GM23338 (cell line): ENCODE data around the gene ADAD2. TPM values are rescaled to one million over a fixed set of nuclear protein-coding genes. Genes with fewer than 3 reads are reported as not detected.

Experiments used
- ATAC-seq: fragments of 200-7000 bp; cut with Tn5 transposase; 3 replicates; pipeline ENCODE4 v1.9.1; 2020
- DNase-seq: peaks from one replicate; pipeline ENCODE4 v3.0.0-alpha.2; 2015; ENCODE audit warnings: low spot score
- H2AFZ ChIP-seq: fragments of 200-600 bp; sonication (generic); 2 replicates; pipeline ENCODE4 v1.8.0; 2016; ENCODE audit warnings: antibody characterized with exemption, mild to moderate bottlenecking, moderate library complexity
- H3F3A ChIP-seq: fragments of 200-600 bp; sonication (generic); replicated peaks from 2 replicates; pipeline ENCODE4 v1.8.0; 2017; ENCODE audit warnings: antibody characterized with exemption, mixed run types, low read depth
- H3K27ac ChIP-seq: fragments of 200-600 bp; sonication (generic); 2 replicates; pipeline ENCODE4 v1.6.1; 2016; ENCODE audit warnings: low read depth
- H3K27me3 ChIP-seq: fragments of 200-600 bp; sonication (generic); 2 replicates; pipeline ENCODE4 v1.8.0; 2016; ENCODE audit warnings: mild to moderate bottlenecking, mixed run types, moderate library complexity; ENCODE audit not compliant: insufficient read depth
- H3K36me3 ChIP-seq: fragments of 200-600 bp; sonication (generic); 2 replicates; pipeline ENCODE4 v1.8.0; 2016; ENCODE audit warnings: mild to moderate bottlenecking; ENCODE audit not compliant: insufficient read depth
- H3K4me1 ChIP-seq: fragments of 200-600 bp; sonication (generic); 2 replicates; pipeline ENCODE4 v1.8.0; 2016; ENCODE audit warnings: mild to moderate bottlenecking, moderate library complexity; ENCODE audit not compliant: insufficient read depth
- H3K4me2 ChIP-seq: fragments of 200-600 bp; sonication (generic); 2 replicates; pipeline ENCODE4 v1.7.1; 2017; ENCODE audit warnings: mixed run types
- H3K4me3 ChIP-seq: fragments of 200-600 bp; sonication (generic); 2 replicates; pipeline ENCODE4 v1.6.1; 2016; ENCODE audit warnings: mixed run types
- H3K79me2 ChIP-seq: fragments of 200-600 bp; sonication (generic); replicated peaks from 2 replicates; pipeline ENCODE4 v1.8.0; 2017; ENCODE audit warnings: mild to moderate bottlenecking; ENCODE audit not compliant: insufficient read depth
- H3K9me2 ChIP-seq: fragments of 200-600 bp; sonication (generic); 2 replicates; pipeline ENCODE4 v1.8.0; 2017; ENCODE audit not compliant: insufficient read depth
- H4K20me1 ChIP-seq: fragments of 200-600 bp; sonication (generic); replicated peaks from 2 replicates; pipeline ENCODE4 v1.8.0; 2017; ENCODE audit warnings: mild to moderate bottlenecking; ENCODE audit not compliant: insufficient read depth
- H3K27ac Mint-ChIP-seq: 2 replicates; pipeline ENCODE4 v1.8.0; 2020; ENCODE audit warnings: inconsistent platforms, mild to moderate bottlenecking, moderate library complexity, mixed read lengths
- H3K27me3 Mint-ChIP-seq: 3 replicates; pipeline ENCODE4 v1.8.0; 2022; ENCODE audit warnings: low read depth, mild to moderate bottlenecking, moderate library complexity, mixed read lengths, inconsistent platforms; ENCODE audit not compliant: insufficient read depth, poor library complexity
- H3K36me3 Mint-ChIP-seq: 3 replicates; pipeline ENCODE4 v1.8.0; 2021; ENCODE audit warnings: low read depth, mild to moderate bottlenecking, inconsistent platforms, moderate library complexity, mixed read lengths
- H3K4me1 Mint-ChIP-seq: 3 replicates; pipeline ENCODE4 v1.8.0; 2020; ENCODE audit warnings: mild to moderate bottlenecking, inconsistent platforms, mixed read lengths
- H3K4me3 Mint-ChIP-seq: 3 replicates; pipeline ENCODE4 v1.8.0; 2021; ENCODE audit warnings: moderate library complexity, mild to moderate bottlenecking, inconsistent platforms, mixed read lengths
- H3K9me3 Mint-ChIP-seq: 3 replicates; pipeline ENCODE4 v1.8.0; 2020; ENCODE audit warnings: moderate library complexity, mild to moderate bottlenecking, inconsistent platforms, mixed read lengths
- CTCF ChIP-seq, 2 experiments: fragments of 200-600 bp in 1 of 2; sonication (generic) in 1 of 2; conservative IDR thresholded peaks; 2 replicates each; pipeline versions ENCODE4 v1.5.1 to v1.6.1; 2016 to 2017; ENCODE audit warnings: antibody characterized with exemption in 2 of 2, low read depth in 2 of 2, mild to moderate bottlenecking in 2 of 2, moderate library complexity in 1 of 2
- ETS1 ChIP-seq: IDR thresholded peaks from 2 replicates; pipeline ENCODE4 v1.6.1; 2016; ENCODE audit warnings: antibody characterized with exemption
- EZH2 ChIP-seq: fragments of 200-600 bp; sonication (generic); IDR thresholded peaks from one replicate; pipeline ENCODE4 v1.8.0; 2017; ENCODE audit warnings: antibody characterized with exemption, mild to moderate bottlenecking, low read depth; ENCODE audit not compliant: unreplicated experiment
- EZH2phosphoT487 ChIP-seq: fragments of 200-600 bp; sonication (generic); IDR thresholded peaks from one replicate; pipeline ENCODE4 v1.8.1; 2018; ENCODE audit warnings: antibody characterized with exemption; ENCODE audit not compliant: unreplicated experiment
- JUNB ChIP-seq: IDR thresholded peaks from one replicate; pipeline ENCODE4 v1.6.1; 2016; ENCODE audit warnings: antibody characterized with exemption; ENCODE audit not compliant: unreplicated experiment
- NANOG ChIP-seq: IDR thresholded peaks from 2 replicates; pipeline ENCODE4 v1.6.1; 2016; ENCODE audit warnings: antibody characterized with exemption, borderline replicate concordance
- REST ChIP-seq: IDR thresholded peaks from one replicate; pipeline ENCODE4 v1.6.1; 2018; ENCODE audit warnings: antibody characterized with exemption; ENCODE audit not compliant: unreplicated experiment
- STAT1 ChIP-seq: IDR thresholded peaks from one replicate; pipeline ENCODE4 v1.6.1; 2016; ENCODE audit warnings: antibody characterized with exemption; ENCODE audit not compliant: unreplicated experiment
- ZNF114 ChIP-seq: fragments of 250-450 bp; sonication (Bioruptor Pico); IDR thresholded peaks from 2 replicates; pipeline ENCODE4 v1.5.0; 2020; ENCODE audit warnings: mild to moderate bottlenecking, moderate library complexity
- ZNF331 ChIP-seq: fragments of 250-450 bp; sonication (Bioruptor Pico); IDR thresholded peaks from 2 replicates; pipeline ENCODE4 v1.5.0; 2020; ENCODE audit warnings: low read depth, mild to moderate bottlenecking, moderate library complexity
- polyA plus RNA-seq: library from polyadenylated mRNA; unstranded; fragments of >200 nt; fragmentation: Nextera tagmentation; extraction: Ambion mirVana; gene quantifications from 2 replicates; pipeline ENCODE4 v1.2.1, GENCODE V29; 2016
- total RNA-seq: library from RNA; depleted of rRNA; stranded (reverse); fragments of >200 nt; shearing (Covaris generic); gene quantifications from 2 replicates; pipeline ENCODE4 v1.2.3, GENCODE V29; 2014

The ADAD2 gene
- total and polyA plus RNA-seq, 2 experiments from 2014 or later, result 1.6 to 4.5 TPM

GRCh38 chr16:84191466-84191865 lies 509 bp downstream of the ADAD2 start (continued):
- no peak for TF ChIP-seq ZNF114 (CRISPR knock-in tag)

GRCh38 chr16:84193480-84193879 lies 2.5 kb downstream of the ADAD2 start:
- Mint-ChIP-seq H3K4me1 (peaks cover 11% of the 10 kb centered on the region; the same call in 2 of the 3 replicates), H3K9me3 (no peaks in the 10 kb centered on the region)

GRCh38 chr16:84194018-84194417 lies 3.1 kb downstream of the ADAD2 start:
- DNase-seq, result no peak
- Histone ChIP-seq H3K4me1 (no peaks in the 10 kb centered on the region), H3K4me3 (no peak overlapping the region), H3F3A (no peaks in the 10 kb centered on the region), H3K36me3 (no peaks in the 10 kb centered on the region), H4K20me1 (no peaks in the 10 kb centered on the region), H3K4me2 (no peak overlapping the region), H3K79me2 (no peaks in the 10 kb centered on the region), H3K27ac (no peak overlapping the region), H2AFZ (no peak overlapping the region), H3K9me2 (no peaks in the 10 kb centered on the region), H3K27me3 (no peaks in the 10 kb centered on the region)
- peaks cover 13% of the 10 kb centered on the region for H3K4me1 Mint-ChIP-seq
- no peaks in the 10 kb centered on the region for H3K36me3 Mint-ChIP-seq
- H3K27me3 Mint-ChIP-seq, result peaks cover 9% of the 10 kb centered on the region
- no peaks in the 10 kb centered on the region for H3K9me3 Mint-ChIP-seq
- no peak overlapping the region for H3K27ac Mint-ChIP-seq
- no peak for ATAC-seq
- H3K4me3 Mint-ChIP-seq, result no peak overlapping the region
- TF ChIP-seq ETS1, result no peak
- no peak for TF ChIP-seq REST
- no peak for TF ChIP-seq EZH2
- no peak for TF ChIP-seq CTCF (conservative IDR thresholded peaks at IDR 0.05; ENCODE audit: low read depth in 2 of 2)
- no peak for TF ChIP-seq NANOG
- no peak for TF ChIP-seq JUNB
- no peak for TF ChIP-seq EZH2phosphoT487

More at GRCh38 chr16:84193480-84193879, 2.5 kb downstream of the ADAD2 start:
- Histone ChIP-seq H3F3A (no peaks in the 10 kb centered on the region), H3K36me3 (no peaks in the 10 kb centered on the region), H3K27me3 (no peaks in the 10 kb centered on the region), H3K9me2 (no peaks in the 10 kb centered on the region), H3K4me2 (no peak overlapping the region), H3K79me2 (no peaks in the 10 kb centered on the region), H2AFZ (no peak overlapping the region), H4K20me1 (no peaks in the 10 kb centered on the region), H3K4me3 (no peak overlapping the region), H3K4me1 (no peaks in the 10 kb centered on the region), H3K27ac (no peak overlapping the region)
- Mint-ChIP-seq H3K27ac (no peak overlapping the region), H3K27me3 (peaks cover 9% of the 10 kb centered on the region), H3K4me3 (no peak overlapping the region), H3K36me3 (no peaks in the 10 kb centered on the region)
- no peak for TF ChIP-seq ZNF331 (CRISPR knock-in tag)
- TF ChIP-seq STAT1, result no peak
- no peak for TF ChIP-seq CTCF (conservative IDR thresholded peaks at IDR 0.05; ENCODE audit: low read depth in 2 of 2)
- no peak for DNase-seq
- no peak for ATAC-seq
